HCT116 (cell line): Measurements from ENCODE around the gene ASB8. TPM values are rescaled to one million over a fixed set of nuclear protein-coding genes. Genes with fewer than 3 reads are reported as not detected.

Experiments used
- ATAC-seq: fragments of 200-7000 bp; cut with Tn5 transposase; 2 replicates; pipeline ENCODE4 v1.9.1; 2020; ENCODE audit warnings: mild to moderate bottlenecking, moderate library complexity
- BruUV-seq: library from RNA; stranded (reverse); fragments of 400-500 nt; replicated peaks from 2 replicates; lab custom pipeline; 2021; lab: Mats Ljungman, UMichigan
- CTCF ChIA-PET: fragments of 300-600 bp; sonication (Branson Sonifier 250); formaldehyde crosslinking; loops from one replicate; lab custom pipeline; 2021; ENCODE audit warnings: antibody characterized with exemption; lab: Charles Lee
- POLR2A ChIA-PET: fragments of 300-600, 350-600 bp; sonication (Branson Sonifier 250); formaldehyde crosslinking; loops from one replicate; lab custom pipeline; 2021; ENCODE audit warnings: antibody characterized with exemption; lab: Charles Lee
- RAD21 ChIA-PET, 2 experiments: fragments of 300-600 bp; sonication (Branson Sonifier 250); formaldehyde crosslinking; loops; one replicate each; lab custom pipeline; 2023; ENCODE audit warnings: low total read pairs in 2 of 2; ENCODE audit not compliant: uncharacterized antibody in 2 of 2, unreplicated experiment in 2 of 2, low non-redundant PET in 1 of 2; lab: Charles Lee
- DNase-seq: peaks from one replicate; pipeline ENCODE4 v3.0.0-alpha.2; 2010; ENCODE audit warnings: low read depth, low spot score
- H2AFZ ChIP-seq: fragments of 200-600 bp; shearing (Covaris generic), sonication (generic); 2 replicates; pipeline ENCODE4 v1.6.1; 2017; ENCODE audit warnings: low read depth, mixed run types, mixed read lengths, antibody characterized with exemption, low read length; ENCODE audit not compliant: poor library complexity, severe bottlenecking
- H3K27ac ChIP-seq: 2 replicates; pipeline ENCODE4 v1.5.1; 2012; ENCODE audit warnings: low read depth, low read length
- H3K27me3 ChIP-seq: fragments of 200-600 bp; sonication (generic); 2 replicates; pipeline ENCODE4 v1.6.1; 2016; ENCODE audit warnings: mixed run types, low read length, mixed read lengths; ENCODE audit not compliant: insufficient read depth
- H3K36me3 ChIP-seq, 2 experiments: fragments of 200-500 bp in 1 of 2; fragments of 200-600 bp in 1 of 2; sonication (Bioruptor generic) in 1 of 2; sonication (generic) in 1 of 2; 2 replicates each; pipeline versions ENCODE4 v1.5.1 to v1.6.1; 2014 to 2016; ENCODE audit warnings: low read length in 2 of 2, inconsistent platforms in 1 of 2, mixed read lengths in 1 of 2, mixed run types in 1 of 2; ENCODE audit not compliant: insufficient read depth in 2 of 2, control insufficient read depth in 1 of 2
- H3K4me1 ChIP-seq, 2 experiments: fragments of 200-600 bp in 1 of 2; sonication (generic) in 1 of 2; 2 replicates each; pipeline versions ENCODE4 v1.5.1 to v1.6.1; 2012 to 2017; ENCODE audit warnings: low read length in 2 of 2, inconsistent platforms in 1 of 2, mild to moderate bottlenecking in 1 of 2, mixed read lengths in 1 of 2, mixed run types in 1 of 2, moderate library complexity in 1 of 2; ENCODE audit not compliant: insufficient read depth in 2 of 2, control insufficient read depth in 1 of 2
- H3K4me2 ChIP-seq: fragments of 200-600 bp; sonication (generic); 2 replicates; pipeline ENCODE4 v1.6.1; 2017; ENCODE audit warnings: mixed run types, low read length, mixed read lengths
- H3K4me3 ChIP-seq, 2 experiments: fragments of 200-600 bp in 1 of 2; sonication (generic) in 1 of 2; replicated peaks in 1 of 2; 2 replicates each; pipeline ENCODE4 v1.5.1; 2011 to 2016; ENCODE audit warnings: low read length in 2 of 2, control low read depth in 1 of 2, low read depth in 1 of 2, mild to moderate bottlenecking in 1 of 2, mixed read lengths in 1 of 2, mixed run types in 1 of 2
- H3K79me2 ChIP-seq: fragments of 200-600 bp; sonication (generic); 2 replicates; pipeline ENCODE4 v1.6.1; 2017; ENCODE audit warnings: mild to moderate bottlenecking, mixed run types, low read length, moderate library complexity, mixed read lengths; ENCODE audit not compliant: insufficient read depth
- H3K9ac ChIP-seq: fragments of 200-600 bp; sonication (generic); 2 replicates; pipeline ENCODE4 v1.6.1; 2016; ENCODE audit warnings: low read length, mixed read lengths
- H3K9me2 ChIP-seq: fragments of 200-600 bp; sonication (generic), shearing (Covaris generic); 2 replicates; pipeline ENCODE4 v1.6.1; 2017; ENCODE audit warnings: mixed run types, mild to moderate bottlenecking, moderate library complexity; ENCODE audit not compliant: insufficient read depth
- H3K9me3 ChIP-seq, 2 experiments: fragments of 200-500 bp in 1 of 2; fragments of 200-600 bp in 1 of 2; sonication (Bioruptor generic) in 1 of 2; sonication (generic) in 1 of 2; 2 replicates each; pipeline ENCODE4 v1.6.1; 2014 to 2017; ENCODE audit warnings: low read length in 2 of 2, mixed read lengths in 2 of 2, inconsistent platforms in 1 of 2, low read depth in 1 of 2, mild to moderate bottlenecking in 1 of 2, mixed run types in 1 of 2, moderate library complexity in 1 of 2; ENCODE audit not compliant: control insufficient read depth in 1 of 2, insufficient read depth in 1 of 2
- H4K20me1 ChIP-seq: fragments of 200-600 bp; sonication (generic), shearing (Covaris generic); 2 replicates; pipeline ENCODE4 v1.6.1; 2017; ENCODE audit warnings: mixed run types, mild to moderate bottlenecking, moderate library complexity; ENCODE audit not compliant: insufficient read depth
- CEBPB ChIP-seq: IDR thresholded peaks from 2 replicates; pipeline ENCODE4 v1.6.1; 2012; ENCODE audit warnings: low read depth
- CTCF ChIP-seq, 3 experiments: fragments of 200-600 bp in 1 of 3; sonication (generic) in 1 of 3; IDR thresholded peaks in 2 of 3; conservative IDR thresholded peaks in 1 of 3; 2 replicates each; pipeline ENCODE4 v1.5.1; 2012 to 2017; ENCODE audit warnings: low read depth in 2 of 3, low read length in 2 of 3, antibody characterized with exemption in 1 of 3, borderline replicate concordance in 1 of 3, control low read depth in 1 of 3, mild to moderate bottlenecking in 1 of 3, mixed read lengths in 1 of 3, mixed run types in 1 of 3, moderate library complexity in 1 of 3; ENCODE audit not compliant: insufficient read depth in 1 of 3
- EGR1 ChIP-seq: IDR thresholded peaks from 2 replicates; pipeline ENCODE4 v1.6.1; 2012; ENCODE audit warnings: low read depth
- EZH2phosphoT487 ChIP-seq: fragments of 200-600 bp; IDR thresholded peaks from 2 replicates; pipeline ENCODE4 v1.6.1; 2018; ENCODE audit warnings: antibody characterized with exemption, borderline replicate concordance
- FOSL1 ChIP-seq: IDR thresholded peaks from 2 replicates; pipeline ENCODE4 v1.6.1; 2012; ENCODE audit warnings: low read depth
- JUND ChIP-seq: IDR thresholded peaks from 2 replicates; pipeline ENCODE4 v1.6.1; 2012
- RAD21 ChIP-seq: IDR thresholded peaks from 2 replicates; pipeline ENCODE4 v1.6.1; 2012; ENCODE audit warnings: low read depth, mild to moderate bottlenecking
- SIN3A ChIP-seq: IDR thresholded peaks from 2 replicates; pipeline ENCODE4 v1.6.1; 2012; ENCODE audit warnings: low read depth
- TCF7L2 ChIP-seq: IDR thresholded peaks from 2 replicates; pipeline ENCODE4 v1.7.0; 2011; ENCODE audit warnings: borderline replicate concordance, inconsistent platforms; ENCODE audit not compliant: insufficient read depth, insufficient read length; ENCODE audit errors: extremely low read depth
- YY1 ChIP-seq: IDR thresholded peaks from 2 replicates; pipeline ENCODE4 v1.6.1; 2011; ENCODE audit warnings: low read length, low read depth, moderate library complexity, mild to moderate bottlenecking; ENCODE audit not compliant: insufficient replicate concordance; ENCODE audit errors: extremely low read depth
- intact Hi-C: fragments of 100-400 bp; cut with micrococcal nuclease; formaldehyde crosslinking; loops from 2 replicates; pipeline ENCODE4 v1.10.0; 2022
- total RNA-seq: library from RNA; stranded (reverse); gene quantifications from one replicate; pipeline ENCODE4 v1.2.1, GENCODE V29; 2021; ENCODE audit not compliant: unreplicated experiment

The ASB8 gene
- total RNA-seq, 1 experiment from 2014 or later: 14.0 TPM

GRCh38 chr12:48189331-48190125 lies 32.2 kb upstream of the ASB8 start:
- Histone ChIP-seq H3K36me3 (no peaks in the 10 kb centered on the region), H3K27ac (no peak overlapping the region), H4K20me1 (no peaks in the 10 kb centered on the region), H3K79me2 (no peaks in the 10 kb centered on the region), H3K4me1 (peaks cover 4 to 12% of the 10 kb centered on the region in 2 experiments; a peak in 2 of 4 replicates), H3K9me3 (no peaks in the 10 kb centered on the region), H3K27me3 (no peaks in the 10 kb centered on the region), H3K4me2 (no peak overlapping the region), H3K9ac (no peak overlapping the region), H2AFZ (no peak overlapping the region), H3K4me3 (no peak overlapping the region), H3K9me2 (no peaks in the 10 kb centered on the region)
- ChIA-PET CTCF (interaction anchor here (0.7 to 1.9 kb wide), 9 partner anchors 8 to 447 kb away, joined by 3 to 6 read pairs (median 4); partner anchors contain the start of genes ASB8 and TMEM106C), POLR2A (no interaction called here), RAD21 (no interaction called here)
- intact Hi-C loops: loop anchor here (5.0 to 10.0 kb wide), 4 partner anchors 227 to 428 kb away; partner anchors contain the start of genes TMEM106C and VDR
- peak; percentile 77 for ATAC-seq
- peak; percentile 57 for DNase-seq
- TF ChIP-seq CEBPB: no peak
- no peak for TF ChIP-seq TCF7L2
- no peak for TF ChIP-seq JUND
- 0 out of 2 replicates have a peak, but pooled peaks have one; percentile 30 for TF ChIP-seq EGR1
- TF ChIP-seq EZH2phosphoT487: no peak
- no peak for TF ChIP-seq SIN3A
- no peak for TF ChIP-seq YY1
- TF ChIP-seq RAD21: peak; percentile 80
- no peak for TF ChIP-seq FOSL1
- TF ChIP-seq CTCF (IDR thresholded peaks at IDR 0.05 in 2 of 3, conservative IDR thresholded peaks at IDR 0.05 in 1 of 3; ENCODE audit: borderline replicate concordance in 1 of 3, insufficient read depth in 1 of 3, low read depth in 2 of 3, low read length in 2 of 3): peak; percentile 72 to 90 (median 85); a peak in 5 of 6 replicates
- BruUV-seq: no TSS peak
